Smooth muscle cell (in vitro differentiated cells): ENCODE data around the gene PEF1. TPM values are rescaled to one million over a fixed set of nuclear protein-coding genes. Genes with fewer than 3 reads are reported as not detected.

Experiments used
- DNase-seq: peaks from one replicate; lab custom pipeline; 2025; ENCODE audit not compliant: unreplicated experiment; lab: John Stamatoyannopoulos, UW
- H2AFZ ChIP-seq: fragments of 200-600 bp; sonication (generic); 2 replicates; pipeline ENCODE4 v1.6.0; 2016; ENCODE audit warnings: antibody characterized with exemption, low read depth, mild to moderate bottlenecking
- H3F3A ChIP-seq: fragments of 200-600 bp; sonication (generic); 2 replicates; pipeline ENCODE4 v1.6.0; 2017; ENCODE audit warnings: antibody characterized with exemption, low read depth
- H3K27ac ChIP-seq: fragments of 200-600 bp; sonication (generic); 2 replicates; pipeline ENCODE4 v1.5.1; 2016; ENCODE audit warnings: low read depth, mild to moderate bottlenecking
- H3K27me3 ChIP-seq: fragments of 200-600 bp; sonication (generic); 2 replicates; pipeline ENCODE4 v1.6.1; 2016; ENCODE audit warnings: low read depth, mild to moderate bottlenecking
- H3K36me3 ChIP-seq: fragments of 200-600 bp; sonication (generic); 2 replicates; pipeline ENCODE4 v1.5.1; 2016; ENCODE audit warnings: low read depth
- H3K4me1 ChIP-seq: fragments of 200-600 bp; sonication (generic); 2 replicates; pipeline ENCODE4 v1.5.1; 2016; ENCODE audit warnings: low read depth
- H3K4me2 ChIP-seq: fragments of 200-600 bp; sonication (generic); 2 replicates; pipeline ENCODE4 v1.6.0; 2016; ENCODE audit warnings: mild to moderate bottlenecking
- H3K4me3 ChIP-seq: fragments of 200-600 bp; sonication (generic); 2 replicates; pipeline ENCODE4 v1.5.1; 2016; ENCODE audit warnings: mild to moderate bottlenecking
- H3K79me2 ChIP-seq: fragments of 200-600 bp; sonication (generic); 2 replicates; pipeline ENCODE4 v1.6.0; 2016; ENCODE audit warnings: low read depth, mild to moderate bottlenecking
- H3K9ac ChIP-seq: fragments of 200-600 bp; sonication (generic); 2 replicates; pipeline ENCODE4 v1.6.0; 2016; ENCODE audit warnings: low read depth
- H3K9me3 ChIP-seq: fragments of 200-600 bp; sonication (generic); replicated peaks from 2 replicates; pipeline ENCODE4 v1.5.1; 2016; ENCODE audit warnings: low read depth
- H4K20me1 ChIP-seq: fragments of 200-600 bp; sonication (generic); 2 replicates; pipeline ENCODE4 v1.6.0; 2016; ENCODE audit warnings: low read depth
- CTCF ChIP-seq: fragments of 200-600 bp; sonication (generic); IDR thresholded peaks from 2 replicates; pipeline ENCODE4 v1.5.1; 2017; ENCODE audit warnings: borderline replicate concordance, mild to moderate bottlenecking, antibody characterized with exemption; ENCODE audit not compliant: insufficient read depth, poor library complexity, severe bottlenecking
- WGBS: methylation state at CpG from one replicate; pipeline ENCODE4 v1.1.7; 2016; ENCODE audit warnings: low lambda C conversion rate; 5-methylcytosine and 5-hydroxymethylcytosine counted together
- polyA plus RNA-seq: library from polyadenylated mRNA; unstranded; fragments of >200 nt; fragmentation: Nextera tagmentation; extraction: Ambion mirVana; gene quantifications from 2 replicates; pipeline ENCODE4 v1.2.1, GENCODE V29; 2016
- total RNA-seq: library from RNA; depleted of rRNA; stranded (reverse); fragments of >200 nt; gene quantifications from 2 replicates; pipeline ENCODE4 v1.2.3, GENCODE V29; 2014

PEF1 gene
- total and polyA plus RNA-seq, 2 experiments from 2014 or later: 61.4 to 77.1 TPM

GRCh38 chr1:31580891-31581603, 63.6 kb downstream of the PEF1 start:
- Histone ChIP-seq H3K4me1 (peaks cover 2% of the 10 kb centered on the region), H3K36me3 (no peaks in the 10 kb centered on the region), H3K79me2 (peaks cover 4% of the 10 kb centered on the region), H3K27ac (peak overlapping the region; percentile 53), H2AFZ (no peak overlapping the region), H4K20me1 (no peaks in the 10 kb centered on the region), H3F3A (no peaks in the 10 kb centered on the region), H3K27me3 (no peaks in the 10 kb centered on the region), H3K4me2 (peak overlapping the region; percentile 64), H3K9ac (no peak overlapping the region), H3K9me3 (no peaks in the 10 kb centered on the region), H3K4me3 (no peak overlapping the region)
- no peak for TF ChIP-seq CTCF
- no peak for DNase-seq
- 82% methylated on average over 15 of the region's 15 CpGs for WGBS

GRCh38 chr1:31580513-31580870, 64.2 kb downstream of the PEF1 start:
- H3K4me3 ChIP-seq: peak overlapping the region; percentile 21
- TF ChIP-seq CTCF: no peak
- H4K20me1 ChIP-seq: no peaks in the 10 kb centered on the region
- no peaks in the 10 kb centered on the region for H3F3A ChIP-seq
- H3K9ac ChIP-seq: no peak overlapping the region
- H3K36me3 ChIP-seq: no peaks in the 10 kb centered on the region
- no peak overlapping the region for H2AFZ ChIP-seq
- DNase-seq: no peak
- H3K4me1 ChIP-seq: peaks cover 8% of the 10 kb centered on the region
- H3K9me3 ChIP-seq: no peaks in the 10 kb centered on the region
- no peaks in the 10 kb centered on the region for H3K27me3 ChIP-seq
- peaks cover 4% of the 10 kb centered on the region for H3K79me2 ChIP-seq
- peak overlapping the region; percentile 64 for H3K4me2 ChIP-seq
- H3K27ac ChIP-seq: peak overlapping the region; percentile 53
- 49% methylated on average over 5 of the region's 5 CpGs for WGBS

Other genes starting within 250 kb of the PEF1 start
- gene SERINC2, start 231.7 kb downstream of the PEF1 start, total RNA-seq: 26.4 and 31.6 TPM in 2 replicates
- 41.3 and 98.8 TPM in 2 replicates for gene SERINC2, start 231.7 kb downstream of the PEF1 start, polyA plus RNA-seq
- 142 and 148 TPM in 2 replicates for gene TINAGL1, start 68.4 kb downstream of the PEF1 start, total RNA-seq
- gene TINAGL1, start 68.4 kb downstream of the PEF1 start, polyA plus RNA-seq: 40.9 and 219 TPM in 2 replicates
- 2.0 TPM in 1 of 2 replicates, not detected in the other for gene HCRTR1, start 27.2 kb downstream of the PEF1 start, total RNA-seq
- 0.19 TPM in 1 of 2 replicates, not detected in the other for gene HCRTR1, start 27.2 kb downstream of the PEF1 start, polyA plus RNA-seq
- 67.3 and 105 TPM in 2 replicates for gene COL16A1, start 59.1 kb upstream of the PEF1 start, total RNA-seq
- gene COL16A1, start 59.1 kb upstream of the PEF1 start, polyA plus RNA-seq: 126 and 152 TPM in 2 replicates
- gene ADGRB2, start 119.5 kb upstream of the PEF1 start, total RNA-seq: 8.8 and 10.6 TPM in 2 replicates
- 7.5 and 9.4 TPM in 2 replicates for gene ADGRB2, start 119.5 kb upstream of the PEF1 start, polyA plus RNA-seq
- gene SPOCD1, start 171.1 kb upstream of the PEF1 start, total RNA-seq: 39.5 and 43.8 TPM in 2 replicates
- gene SPOCD1, start 171.1 kb upstream of the PEF1 start, polyA plus RNA-seq: 45.3 and 46.1 TPM in 2 replicates